GM12878 (cell line): ENCODE measurements around the gene CRKL. TPM values are rescaled to one million over a fixed set of nuclear protein-coding genes. Genes with fewer than 3 reads are reported as not detected.
A peak's percentile ranks its signal among the peaks of the same experiment; 100 is the strongest.

Source experiments
- ATAC-seq: fragments of 200-7000 bp; cut with Tn5 transposase; 3 replicates; pipeline ENCODE4 v1.9.1; 2020; ENCODE audit warnings: mild to moderate bottlenecking, moderate library complexity
- BruUV-seq: library from RNA; stranded (reverse); fragments of 400-500 nt; replicated peaks from 2 replicates; lab custom pipeline; 2021; lab: Mats Ljungman, UMichigan
- CTCF ChIA-PET: fragments of 300-600 bp; sonication (Branson Sonifier 250); formaldehyde crosslinking; extraction: SDS; loops from one replicate; lab custom pipeline; 2021; ENCODE audit warnings: inconsistent platforms; lab: Yijun Ruan, JAX
- POLR2A ChIA-PET: fragments of 350-600 bp; formaldehyde crosslinking; extraction: SDS; loops from one replicate; lab custom pipeline; 2021; ENCODE audit warnings: inconsistent platforms; lab: Charles Lee
- RAD21 ChIA-PET: fragments of 300-600 bp; sonication (Branson Sonifier 250); formaldehyde crosslinking; loops from one replicate; lab custom pipeline; 2023; ENCODE audit warnings: antibody characterized with exemption; ENCODE audit not compliant: unreplicated experiment; lab: Charles Lee
- SMC1A ChIA-PET: fragments of 300-600 bp; sonication (Branson Sonifier 250); formaldehyde crosslinking; loops from one replicate; lab custom pipeline; 2023; ENCODE audit not compliant: unreplicated experiment, uncharacterized antibody; lab: Charles Lee
- DNase-seq: peaks from one replicate; pipeline ENCODE4 v3.0.0-alpha.2; 2011; ENCODE audit warnings: low read depth, low spot score
- FAIRE-seq: peaks from 3 replicates; lab custom pipeline; 2011; peaks lifted over from hg19 to GRCh38; lab: Jason Lieb, UNC
- H2AFZ ChIP-seq: 2 replicates; pipeline ENCODE4 v1.6.0; 2011; ENCODE audit warnings: low read depth, low read length, control low read depth; ENCODE audit not compliant: control insufficient read depth
- H3K27ac ChIP-seq: 2 replicates; pipeline ENCODE4 v1.5.1; 2011; ENCODE audit warnings: control low read depth; ENCODE audit not compliant: control insufficient read depth, insufficient read depth
- H3K27me3 ChIP-seq, 2 experiments: replicated peaks in 1 of 2; 2 replicates each; pipeline versions ENCODE4 v1.6.0 to v1.6.1; 2011; ENCODE audit warnings: low read length in 1 of 2; ENCODE audit not compliant: control insufficient read depth in 2 of 2, insufficient read depth in 2 of 2
- H3K36me3 ChIP-seq, 2 experiments: 2 replicates each; pipeline ENCODE4 v1.5.1; 2011; ENCODE audit warnings: low read length in 1 of 2; ENCODE audit not compliant: control insufficient read depth in 2 of 2, insufficient read depth in 2 of 2
- H3K4me1 ChIP-seq: 2 replicates; pipeline ENCODE4 v1.6.1; 2011; ENCODE audit warnings: mild to moderate bottlenecking, low read length, moderate library complexity, mixed read lengths; ENCODE audit not compliant: control insufficient read depth, insufficient read depth
- H3K4me2 ChIP-seq: 2 replicates; pipeline ENCODE4 v1.6.0; 2011; ENCODE audit warnings: control low read depth; ENCODE audit not compliant: control insufficient read depth, insufficient read depth
- H3K4me3 ChIP-seq: fragments of 200-600 bp; sonication (generic); 2 replicates; pipeline ENCODE4 v1.5.1; 2016
- H3K79me2 ChIP-seq: 2 replicates; pipeline ENCODE4 v1.6.0; 2011; ENCODE audit warnings: low read length; ENCODE audit not compliant: control insufficient read depth, insufficient read depth
- H3K9ac ChIP-seq: 2 replicates; pipeline ENCODE4 v1.8.0; 2011; ENCODE audit warnings: low read length, control low read depth, mixed read lengths; ENCODE audit not compliant: control insufficient read depth, insufficient read depth
- H3K9me3 ChIP-seq: replicated peaks from 3 replicates; pipeline ENCODE4 v1.5.1; 2011; ENCODE audit warnings: mild to moderate bottlenecking, low read length; ENCODE audit not compliant: control insufficient read depth, insufficient read depth
- H4K20me1 ChIP-seq: 2 replicates; pipeline ENCODE4 v1.6.0; 2011; ENCODE audit not compliant: control insufficient read depth, insufficient read depth
- BCL3 ChIP-seq: IDR thresholded peaks from 2 replicates; pipeline ENCODE4 v1.6.1; 2011; ENCODE audit warnings: borderline replicate concordance, low read depth, mild to moderate bottlenecking, moderate library complexity, low read length; ENCODE audit not compliant: insufficient read depth, poor library complexity, severe bottlenecking
- MTA3 ChIP-seq: IDR thresholded peaks from 2 replicates; pipeline ENCODE4 v1.6.1; 2012; ENCODE audit warnings: low read length, inconsistent platforms, borderline replicate concordance
- YY1 ChIP-seq: IDR thresholded peaks from 2 replicates; pipeline ENCODE4 v1.6.1; 2011; ENCODE audit warnings: low read depth, mild to moderate bottlenecking, low read length
- WGBS: methylation state at CpG from one replicate; pipeline ENCODE4 v1.1.6; 2016; ENCODE audit warnings: low lambda C conversion rate; ENCODE audit not compliant: insufficient replicate concordance, insufficient coverage; ENCODE audit errors: missing lambda C conversion rate; 5-methylcytosine and 5-hydroxymethylcytosine counted together
- in situ Hi-C: fragments of 300-500 bp; cut with MboI; formaldehyde crosslinking; loops from 9 replicates; pipeline ENCODE4 v1.14.3; 2018; ENCODE audit warnings: mixed read lengths
- intact Hi-C: fragments of 100-400 bp; cut with micrococcal nuclease; formaldehyde crosslinking; loops from one replicate; pipeline ENCODE4 v1.14.2; 2022; ENCODE audit not compliant: unreplicated experiment
- polyA plus RNA-seq, 11 experiments: library from polyadenylated mRNA; depleted of rRNA in 4 of 11; unstranded in 6 of 11; stranded (reverse) in 5 of 11; fragments of >200 nt; fragmentation: Nextera tagmentation in 4 of 11; fragmentation: Illumina TruSeq in 1 of 11; extraction: Ambion mirVana in 4 of 11; extraction: Trizol in 1 of 11; gene quantifications; 1 replicate in 1 of 11; 2 replicates in 10 of 11; pipeline versions ENCODE4 v1.2.1 to v1.2.3, GENCODE V29; 2011 to 2016; ENCODE audit warnings: inconsistent platforms in 2 of 11, missing spikeins in 2 of 11, low read depth in 1 of 11
- total RNA-seq, 4 experiments: library from RNA; depleted of rRNA in 3 of 4; stranded (reverse); fragments of >200 nt in 3 of 4; fragmentation: Illumina TruSeq in 1 of 4; extraction: Trizol in 1 of 4; gene quantifications; 2 replicates each; pipeline versions ENCODE4 v1.2.1 to v1.2.3, GENCODE V29; 2013 to 2021

The CRKL gene
- total and polyA plus RNA-seq, 10 of the 15 experiments (the other 5 are each of a cell fraction or from before 2014, with no cell fraction given): 12.6 to 61.2 (median 32.7) TPM

GRCh38 chr22:20956258-20957101 is 39.3 kb downstream of the CRKL start:
- peak overlapping the region; percentile 75 for H3K4me3 ChIP-seq
- H3K4me1 ChIP-seq: peaks cover 5% of the 10 kb centered on the region; the same call in 1 of the 2 replicates
- no TSS peak for BruUV-seq
- SMC1A ChIA-PET: interaction anchor here (0.6 to 1.1 kb wide), 2 partner anchors 31 to 51 kb away, joined by 3 read pairs; no protein-coding TSS in a partner anchor
- peaks cover 3 to 22% of the 10 kb centered on the region in 2 experiments for H3K36me3 ChIP-seq
- DNase-seq: no peak
- POLR2A ChIA-PET: interaction anchor here (0.6 kb wide), 1 partner anchor 794 kb away, joined by 3 read pairs; no protein-coding TSS in a partner anchor
- H3K27ac ChIP-seq: no peak overlapping the region
- H3K79me2 ChIP-seq: no peaks in the 10 kb centered on the region; the same call in 1 of the 2 replicates
- 0 out of 2 replicates have a peak, but pooled peaks have one; percentile 47 for TF ChIP-seq MTA3
- TF ChIP-seq BCL3: peak; percentile 6
- no peak for TF ChIP-seq YY1
- peak overlapping the region; percentile 68 for H3K9ac ChIP-seq
- CTCF ChIA-PET: interaction anchor here (1.5 kb wide), 1 partner anchor 36 kb away, joined by 4 read pairs; no protein-coding TSS in a partner anchor
- H3K4me2 ChIP-seq: peak overlapping the region; percentile 90
- RAD21 ChIA-PET: interaction anchor here (0.8 to 1.6 kb wide), 3 partner anchors 34 to 71 kb away, joined by 3 to 4 read pairs (median 3); no protein-coding TSS in a partner anchor
- H3K9me3 ChIP-seq: no peaks in the 10 kb centered on the region
- peaks cover 2% of the 10 kb centered on the region for H4K20me1 ChIP-seq
- peak overlapping the region; percentile 64 for H2AFZ ChIP-seq
- ATAC-seq: no peak; the same call in none of the 3 replicates
- in situ Hi-C loops (no loop called here), intact Hi-C loops (no loop called here)
- H3K27me3 ChIP-seq: no peaks in the 10 kb centered on the region; a peak in 1 of 4 replicates
- 73% methylated on average over 27 of the region's 27 CpGs for WGBS
- FAIRE-seq: peak; percentile 27
